Measurements from ENCODE around the gene PCDHGA8. TPM values are rescaled to one million over a fixed set of nuclear protein-coding genes. Genes with fewer than 3 reads are reported as not detected.
"Not testable (repeated sequence)": the region's sequence is repeated elsewhere in the genome, so short reads cannot be mapped to it uniquely, and the experiment has no call there.

The PCDHGA8 gene
- polyA plus RNA-seq, 2 of the 4 experiments (the other 2 are of a cell fraction): 0.03 to 0.08 TPM

GRCh38 chr5:141397756-141398551 is 5.5 kb downstream of the PCDHGA8 start, which contains the start of gene PCDHGB5:
Gene PCDHGB5 (plus strand): TSS chr5:141397947. CDS start chr5:141398128, 181 bp downstream.
- H3K4me3 ChIP-seq, H3K4me1 ChIP-seq, POLR2A ChIA-PET: not testable (repeated sequence)
- peak within 1 kb of the TSS in 1 of 2 experiments; percentile 58; a peak in 1 of 6 replicates for H3K27ac ChIP-seq
- H3K9me3 ChIP-seq: peaks cover 69% of the 10 kb centered on the region
- DNase-seq (ENCODE audit: low read depth in 1 of 2, low spot score in 1 of 2) (peak in 1 of 2 experiments; percentile 69), ATAC-seq (peak; percentile 87 to 98), FAIRE-seq (peak; percentile 28)
- TF ChIP-seq SMC3 (IDR thresholded peaks at IDR 0.05) (0 out of 3 replicates have a peak, but pooled peaks have one; percentile 28), CTCF (IDR thresholded peaks at IDR 0.05) (peak; percentile 44), RAD21 (conservative IDR thresholded peaks at IDR 0.05 in 1 of 2, IDR thresholded peaks at IDR 0.05 in 1 of 2) (peak; percentile 62)
- CTCF ChIA-PET: interaction anchor here (0.5 to 3.5 kb wide), 21 partner anchors 15 to 303 kb away, joined by 3 to 28 read pairs (median 5); partner anchors contain the start of genes PCDHB2, PCDHGA1, PCDHGA10 and PCDHGA7
- H3K4me2 ChIP-seq: peak within 1 kb of the TSS; percentile 34; the same call in 1 of the 3 replicates
- 38% methylated on average over 26 of the region's 43 CpGs for WGBS (ENCODE audit: missing lambda C conversion rate)

- no peak overlapping the region for H3K27ac ChIP-seq
- CTCF ChIA-PET: interaction anchor here (1.0 to 3.5 kb wide), 9 partner anchors 14 to 165 kb away, joined by 3 to 28 read pairs (median 7); partner anchors contain the start of genes PCDHGA1, PCDHGA10, PCDHGA7 and TAF7
- H3K4me3 ChIP-seq: no peak overlapping the region
- no peak for TF ChIP-seq HOXB13 (CRISPR knock-in tag; IDR thresholded peaks at IDR 0.05; ENCODE audit: low read depth)
- no peak for TF ChIP-seq USF2 (IDR thresholded peaks at IDR 0.05)
- no peak for TF ChIP-seq KDM5A (IDR thresholded peaks at IDR 0.05)
- TF ChIP-seq, protein P1, sequence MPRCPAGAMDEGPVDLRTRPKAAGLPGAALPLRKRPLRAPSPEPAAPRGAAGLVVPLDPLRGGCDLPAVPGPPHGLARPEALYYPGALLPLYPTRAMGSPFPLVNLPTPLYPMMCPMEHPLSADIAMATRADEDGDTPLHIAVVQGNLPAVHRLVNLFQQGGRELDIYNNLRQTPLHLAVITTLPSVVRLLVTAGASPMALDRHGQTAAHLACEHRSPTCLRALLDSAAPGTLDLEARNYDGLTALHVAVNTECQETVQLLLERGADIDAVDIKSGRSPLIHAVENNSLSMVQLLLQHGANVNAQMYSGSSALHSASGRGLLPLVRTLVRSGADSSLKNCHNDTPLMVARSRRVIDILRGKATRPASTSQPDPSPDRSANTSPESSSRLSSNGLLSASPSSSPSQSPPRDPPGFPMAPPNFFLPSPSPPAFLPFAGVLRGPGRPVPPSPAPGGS (IDR thresholded peaks at IDR 0.05): no peak
- no peak for TF ChIP-seq MAFK (IDR thresholded peaks at IDR 0.05; ENCODE audit: partially characterized antibody)
- TF ChIP-seq JUN (IDR thresholded peaks at IDR 0.05): no peak
- TF ChIP-seq, protein P2, sequence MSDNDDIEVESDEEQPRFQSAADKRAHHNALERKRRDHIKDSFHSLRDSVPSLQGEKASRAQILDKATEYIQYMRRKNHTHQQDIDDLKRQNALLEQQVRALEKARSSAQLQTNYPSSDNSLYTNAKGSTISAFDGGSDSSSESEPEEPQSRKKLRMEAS (IDR thresholded peaks at IDR 0.05): no peak
- TF ChIP-seq JUNB (IDR thresholded peaks at IDR 0.05): no peak
- TF ChIP-seq CTCF (IDR thresholded peaks at IDR 0.05): no peak
- no peak for TF ChIP-seq FOXS1 (CRISPR knock-in tag; IDR thresholded peaks at IDR 0.05)
- no peak for TF ChIP-seq ZSCAN20 (CRISPR knock-in tag; IDR thresholded peaks at IDR 0.05)
- TF ChIP-seq NFE2L2 (conservative IDR thresholded peaks at IDR 0.05; ENCODE audit: low read length): no peak
- TF ChIP-seq RAD21 (conservative IDR thresholded peaks at IDR 0.05 in 1 of 2, IDR thresholded peaks at IDR 0.05 in 1 of 2): no peak
- TF ChIP-seq CHD2 (IDR thresholded peaks at IDR 0.05; ENCODE audit: low read length, partially characterized antibody): no peak
- no peak for TF ChIP-seq HDAC2 (IDR thresholded peaks at IDR 0.05)
- DNase-seq (ENCODE audit: low read depth in 1 of 2, low spot score in 1 of 2) (no peak), ATAC-seq (no peak), FAIRE-seq (no peak)
- POLR2A ChIA-PET: no interaction called here
- H3K9me3 ChIP-seq: peaks cover 68% of the 10 kb centered on the region
- H3K4me1 ChIP-seq: no peaks in the 10 kb centered on the region
- 78% methylated on average over 15 of the region's 15 CpGs for WGBS (ENCODE audit: missing lambda C conversion rate)
- no peak overlapping the region for H3K4me2 ChIP-seq
Measured at GRCh38 chr5:141398608-141399007, 6.2 kb downstream of the PCDHGA8 start.
